GM12878 (cell line): ENCODE results near the gene GLRX5. TPM values are rescaled to one million over a fixed set of nuclear protein-coding genes. Genes with fewer than 3 reads are reported as not detected.

Source experiments
- BHLHE40 ChIP-seq, 2 experiments: fragments of 450-650 bp in 1 of 2; IDR thresholded peaks; 2 replicates each; pipeline ENCODE4 v1.6.1; 2011 to 2017; ENCODE audit warnings: low read depth in 2 of 2, borderline replicate concordance in 1 of 2, improper control_type of control experiment in 1 of 2, low read length in 1 of 2, mild to moderate bottlenecking in 1 of 2
- CREB1 ChIP-seq: IDR thresholded peaks from 2 replicates; pipeline ENCODE4 v1.6.1; 2012; ENCODE audit warnings: low read depth, mild to moderate bottlenecking, inconsistent platforms
- EP300 ChIP-seq, 2 experiments: fragments of 150-350 bp in 1 of 2; IDR thresholded peaks; 2 replicates each; pipeline ENCODE4 v1.6.1; 2011 to 2012; ENCODE audit warnings: low read depth in 2 of 2, low read length in 2 of 2, borderline replicate concordance in 1 of 2, improper control_type of control experiment in 1 of 2, inconsistent platforms in 1 of 2; ENCODE audit not compliant: control insufficient read depth in 1 of 2
- MAX ChIP-seq: IDR thresholded peaks from 2 replicates; pipeline ENCODE4 v1.6.1; 2012; ENCODE audit warnings: low read depth, low read length, improper control_type of control experiment
- MTA3 ChIP-seq: IDR thresholded peaks from 2 replicates; pipeline ENCODE4 v1.6.1; 2012; ENCODE audit warnings: low read length, inconsistent platforms, borderline replicate concordance
- NFYA ChIP-seq: IDR thresholded peaks from 2 replicates; pipeline ENCODE4 v1.6.1; 2011; ENCODE audit warnings: low read depth, mild to moderate bottlenecking, low read length, improper control_type of control experiment, borderline replicate concordance
- POU2F2 ChIP-seq: IDR thresholded peaks from 3 replicates; pipeline ENCODE4 v1.6.1; 2011; ENCODE audit warnings: low read depth, mild to moderate bottlenecking, low read length, borderline replicate concordance
- PRDM15 ChIP-seq: fragments of 450-650 bp; formaldehyde crosslinking; IDR thresholded peaks from 2 replicates; pipeline ENCODE4 v1.4.0; 2020; ENCODE audit warnings: mild to moderate bottlenecking, moderate library complexity
- SUPT20H ChIP-seq: IDR thresholded peaks from 2 replicates; pipeline ENCODE4 v1.6.1; 2011; ENCODE audit warnings: low read depth, mild to moderate bottlenecking, low read length, moderate library complexity, borderline replicate concordance; ENCODE audit not compliant: control insufficient read depth
- TCF3 ChIP-seq: IDR thresholded peaks from 2 replicates; pipeline ENCODE4 v1.6.1; 2012; ENCODE audit warnings: low read depth, mild to moderate bottlenecking, low read length, borderline replicate concordance; ENCODE audit not compliant: insufficient read depth
- TCF7 ChIP-seq: IDR thresholded peaks from 2 replicates; pipeline ENCODE4 v1.6.1; 2014; ENCODE audit warnings: antibody characterized with exemption, borderline replicate concordance
- YY1 ChIP-seq: IDR thresholded peaks from 2 replicates; pipeline ENCODE4 v1.6.1; 2011; ENCODE audit warnings: low read depth, mild to moderate bottlenecking, low read length
- ZBED1 ChIP-seq: IDR thresholded peaks from 2 replicates; pipeline ENCODE4 v1.6.1; 2016; ENCODE audit warnings: borderline replicate concordance
- ZNF592 ChIP-seq: fragments of 450-650 bp; IDR thresholded peaks from 2 replicates; pipeline ENCODE4 v1.6.1; 2017; ENCODE audit warnings: mild to moderate bottlenecking, moderate library complexity
- polyA plus RNA-seq, 11 experiments: library from polyadenylated mRNA; depleted of rRNA in 4 of 11; unstranded in 6 of 11; stranded (reverse) in 5 of 11; fragments of >200 nt; fragmentation: Nextera tagmentation in 4 of 11; fragmentation: Illumina TruSeq in 1 of 11; extraction: Ambion mirVana in 4 of 11; extraction: Trizol in 1 of 11; gene quantifications; 1 replicate in 1 of 11; 2 replicates in 10 of 11; pipeline versions ENCODE4 v1.2.1 to v1.2.3, GENCODE V29; 2011 to 2016; ENCODE audit warnings: inconsistent platforms in 2 of 11, missing spikeins in 2 of 11, low read depth in 1 of 11
- total RNA-seq, 4 experiments: library from RNA; depleted of rRNA in 3 of 4; stranded (reverse); fragments of >200 nt in 3 of 4; fragmentation: Illumina TruSeq in 1 of 4; extraction: Trizol in 1 of 4; gene quantifications; 2 replicates each; pipeline versions ENCODE4 v1.2.1 to v1.2.3, GENCODE V29; 2013 to 2021
- TF ChIP-seq, protein P1 (sequence below): IDR thresholded peaks from 2 replicates; pipeline ENCODE4 v1.6.1; 2011; ENCODE audit warnings: low read depth, low read length, improper control_type of control experiment, borderline replicate concordance
- TF ChIP-seq, protein P2 (sequence below): fragments of 450-650 bp; IDR thresholded peaks from 2 replicates; pipeline ENCODE4 v1.6.1; 2017; ENCODE audit warnings: mild to moderate bottlenecking

GLRX5 gene
- total and polyA plus RNA-seq, 10 of the 15 experiments (the other 5 are each of a cell fraction or from before 2014, with no cell fraction given), result 12.8 to 139 (median 55.4) TPM

GRCh38 chr14:95515596-95516552 lies 19.0 kb upstream of the GLRX5 start (continued):
- TF ChIP-seq TCF7, result no peak
- 0 out of 2 replicates have a peak, but pooled peaks have one; percentile 27 for TF ChIP-seq YY1
- TF ChIP-seq POU2F2, result peak; percentile 76; the same call in 1 of the 3 replicates
- no peak for TF ChIP-seq MAX
- TF ChIP-seq MTA3, result no peak
- TF ChIP-seq NFYA, result no peak
- 0 out of 4 replicates have a peak, but pooled peaks of 1 of the 2 experiments have one; percentile 6 for TF ChIP-seq EP300 (IDR thresholded peaks at IDR 0.05; ENCODE audit: borderline replicate concordance in 1 of 2, control insufficient read depth in 1 of 2, low read depth in 2 of 2, low read length in 2 of 2)
- TF ChIP-seq, protein P1, sequence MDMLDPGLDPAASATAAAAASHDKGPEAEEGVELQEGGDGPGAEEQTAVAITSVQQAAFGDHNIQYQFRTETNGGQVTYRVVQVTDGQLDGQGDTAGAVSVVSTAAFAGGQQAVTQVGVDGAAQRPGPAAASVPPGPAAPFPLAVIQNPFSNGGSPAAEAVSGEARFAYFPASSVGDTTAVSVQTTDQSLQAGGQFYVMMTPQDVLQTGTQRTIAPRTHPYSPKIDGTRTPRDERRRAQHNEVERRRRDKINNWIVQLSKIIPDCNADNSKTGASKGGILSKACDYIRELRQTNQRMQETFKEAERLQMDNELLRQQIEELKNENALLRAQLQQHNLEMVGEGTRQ, result no peak
- TF ChIP-seq BHLHE40 (IDR thresholded peaks at IDR 0.05; ENCODE audit: borderline replicate concordance in 1 of 2, low read depth in 2 of 2, low read length in 1 of 2), result peak; percentile 43 to 64; a peak in 2 of 4 replicates
- TF ChIP-seq TCF3, result no peak
- TF ChIP-seq SUPT20H, result no peak
- TF ChIP-seq ZNF592, result no peak
- 0 out of 2 replicates have a peak, but pooled peaks have one; percentile 26 for TF ChIP-seq ZBED1
- TF ChIP-seq PRDM15, result no peak
- TF ChIP-seq, protein P2, sequence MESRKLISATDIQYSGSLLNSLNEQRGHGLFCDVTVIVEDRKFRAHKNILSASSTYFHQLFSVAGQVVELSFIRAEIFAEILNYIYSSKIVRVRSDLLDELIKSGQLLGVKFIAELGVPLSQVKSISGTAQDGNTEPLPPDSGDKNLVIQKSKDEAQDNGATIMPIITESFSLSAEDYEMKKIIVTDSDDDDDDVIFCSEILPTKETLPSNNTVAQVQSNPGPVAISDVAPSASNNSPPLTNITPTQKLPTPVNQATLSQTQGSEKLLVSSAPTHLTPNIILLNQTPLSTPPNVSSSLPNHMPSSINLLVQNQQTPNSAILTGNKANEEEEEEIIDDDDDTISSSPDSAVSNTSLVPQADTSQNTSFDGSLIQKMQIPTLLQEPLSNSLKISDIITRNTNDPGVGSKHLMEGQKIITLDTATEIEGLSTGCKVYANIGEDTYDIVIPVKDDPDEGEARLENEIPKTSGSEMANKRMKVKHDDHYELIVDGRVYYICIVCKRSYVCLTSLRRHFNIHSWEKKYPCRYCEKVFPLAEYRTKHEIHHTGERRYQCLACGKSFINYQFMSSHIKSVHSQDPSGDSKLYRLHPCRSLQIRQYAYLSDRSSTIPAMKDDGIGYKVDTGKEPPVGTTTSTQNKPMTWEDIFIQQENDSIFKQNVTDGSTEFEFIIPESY, result no peak
- TF ChIP-seq CREB1, result no peak
